Activated CD8-positive, alpha-beta memory T cell treated with anti-CD3 and anti-CD28 coated beads, Interleukin-2, amount 10 ng/mL, durations not matched to agents 7 days and 5 days (primary cell): ENCODE results near the gene NOMO2. TPM values are rescaled to one million over a fixed set of nuclear protein-coding genes. Genes with fewer than 3 reads are reported as not detected.
A peak's percentile ranks its signal among the peaks of the same experiment; 100 is the strongest.
"Not testable (repeated sequence)": the region's sequence is repeated elsewhere in the genome, so short reads cannot be mapped to it uniquely, and the experiment has no call there.

Experiments used
- ATAC-seq: fragments of 150-1000 bp; cut with Tn5 transposase; one replicate; pipeline ENCODE4 v1.10.0; 2021; ENCODE audit warnings: moderate library complexity
- CTCF ChIA-PET: fragments of 350-600 bp; sonication (Branson Sonifier 250); formaldehyde crosslinking; loops from one replicate; lab custom pipeline; 2021; ENCODE audit warnings: antibody characterized with exemption; lab: Charles Lee
- DNase-seq: peaks from one replicate; pipeline ENCODE4 v3.0.0-alpha.2; 2020
- H3K27ac Mint-ChIP-seq: one replicate; pipeline ENCODE4 v1.8.0; 2021; ENCODE audit warnings: mild to moderate bottlenecking, mixed read lengths
- H3K27me3 Mint-ChIP-seq: one replicate; pipeline ENCODE4 v1.8.0; 2021; ENCODE audit warnings: mixed read lengths
- H3K36me3 Mint-ChIP-seq: one replicate; pipeline ENCODE4 v1.8.0; 2021; ENCODE audit warnings: mild to moderate bottlenecking, mixed read lengths
- H3K4me1 Mint-ChIP-seq: one replicate; pipeline ENCODE4 v1.8.0; 2021; ENCODE audit warnings: mixed read lengths
- H3K4me3 Mint-ChIP-seq: one replicate; pipeline ENCODE4 v1.8.0; 2021; ENCODE audit warnings: mild to moderate bottlenecking, moderate library complexity, mixed read lengths
- H3K9me3 Mint-ChIP-seq: one replicate; pipeline ENCODE4 v1.8.0; 2022; ENCODE audit warnings: low read depth, mixed read lengths
- total RNA-seq, 2 experiments: library from RNA; stranded (reverse); gene quantifications; one replicate each; pipeline ENCODE4 v1.2.3, GENCODE V29; 2021

The NOMO2 gene, protein sequence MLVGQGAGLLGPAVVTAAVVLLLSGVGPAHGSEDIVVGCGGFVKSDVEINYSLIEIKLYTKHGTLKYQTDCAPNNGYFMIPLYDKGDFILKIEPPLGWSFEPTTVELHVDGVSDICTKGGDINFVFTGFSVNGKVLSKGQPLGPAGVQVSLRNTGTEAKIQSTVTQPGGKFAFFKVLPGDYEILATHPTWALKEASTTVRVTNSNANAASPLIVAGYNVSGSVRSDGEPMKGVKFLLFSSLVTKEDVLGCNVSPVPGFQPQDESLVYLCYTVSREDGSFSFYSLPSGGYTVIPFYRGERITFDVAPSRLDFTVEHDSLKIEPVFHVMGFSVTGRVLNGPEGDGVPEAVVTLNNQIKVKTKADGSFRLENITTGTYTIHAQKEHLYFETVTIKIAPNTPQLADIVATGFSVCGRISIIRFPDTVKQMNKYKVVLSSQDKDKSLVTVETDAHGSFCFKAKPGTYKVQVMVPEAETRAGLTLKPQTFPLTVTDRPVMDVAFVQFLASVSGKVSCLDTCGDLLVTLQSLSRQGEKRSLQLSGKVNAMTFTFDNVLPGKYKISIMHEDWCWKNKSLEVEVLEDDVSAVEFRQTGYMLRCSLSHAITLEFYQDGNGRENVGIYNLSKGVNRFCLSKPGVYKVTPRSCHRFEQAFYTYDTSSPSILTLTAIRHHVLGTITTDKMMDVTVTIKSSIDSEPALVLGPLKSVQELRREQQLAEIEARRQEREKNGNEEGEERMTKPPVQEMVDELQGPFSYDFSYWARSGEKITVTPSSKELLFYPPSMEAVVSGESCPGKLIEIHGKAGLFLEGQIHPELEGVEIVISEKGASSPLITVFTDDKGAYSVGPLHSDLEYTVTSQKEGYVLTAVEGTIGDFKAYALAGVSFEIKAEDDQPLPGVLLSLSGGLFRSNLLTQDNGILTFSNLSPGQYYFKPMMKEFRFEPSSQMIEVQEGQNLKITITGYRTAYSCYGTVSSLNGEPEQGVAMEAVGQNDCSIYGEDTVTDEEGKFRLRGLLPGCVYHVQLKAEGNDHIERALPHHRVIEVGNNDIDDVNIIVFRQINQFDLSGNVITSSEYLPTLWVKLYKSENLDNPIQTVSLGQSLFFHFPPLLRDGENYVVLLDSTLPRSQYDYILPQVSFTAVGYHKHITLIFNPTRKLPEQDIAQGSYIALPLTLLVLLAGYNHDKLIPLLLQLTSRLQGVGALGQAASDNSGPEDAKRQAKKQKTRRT
- 10 to 100 TPM; 81.3 to 95.9 TPM for total RNA-seq

DNA sequence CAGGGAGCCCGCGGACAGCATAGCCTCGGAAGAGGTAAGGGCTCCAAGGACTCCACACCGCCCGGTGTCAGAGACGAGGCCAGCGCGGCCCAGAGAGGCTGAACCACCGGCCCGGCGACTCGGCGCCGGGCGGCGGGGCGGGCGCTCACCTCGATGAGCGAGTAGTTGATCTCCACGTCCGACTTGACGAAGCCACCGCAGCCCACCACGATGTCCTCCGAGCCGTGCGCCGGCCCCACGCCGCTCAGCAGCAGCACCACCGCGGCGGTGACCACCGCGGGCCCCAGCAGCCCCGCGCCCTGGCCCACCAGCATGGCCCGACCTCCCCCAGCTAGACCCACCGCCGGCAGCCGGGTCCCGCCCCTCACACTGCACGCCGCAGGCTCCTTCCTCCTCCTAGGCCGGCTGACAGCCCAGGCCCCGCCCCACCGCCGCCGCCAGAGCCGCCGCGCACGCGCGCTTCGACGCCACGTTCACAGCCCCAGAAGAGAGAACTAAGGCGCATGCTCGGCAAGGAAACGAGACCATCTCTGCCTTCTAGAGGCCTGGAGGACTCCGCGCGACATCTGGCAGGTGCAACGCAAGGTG, at the start of gene NOMO2:
Gene NOMO2 (minus strand): TSS at position 371 of the 588 bp plus-strand sequence. CDS start 57 bp downstream, at position 314.
- Mint-ChIP-seq H3K4me1 (peaks cover 11% of the 10 kb centered on the region), H3K4me3 (peak within 1 kb of the TSS; percentile 71)
- H3K27me3 Mint-ChIP-seq, H3K36me3 Mint-ChIP-seq, H3K27ac Mint-ChIP-seq, CTCF ChIA-PET, H3K9me3 Mint-ChIP-seq: not testable (repeated sequence)
- DNase-seq (peak; percentile 94), ATAC-seq (peak; percentile 98)

DNA sequence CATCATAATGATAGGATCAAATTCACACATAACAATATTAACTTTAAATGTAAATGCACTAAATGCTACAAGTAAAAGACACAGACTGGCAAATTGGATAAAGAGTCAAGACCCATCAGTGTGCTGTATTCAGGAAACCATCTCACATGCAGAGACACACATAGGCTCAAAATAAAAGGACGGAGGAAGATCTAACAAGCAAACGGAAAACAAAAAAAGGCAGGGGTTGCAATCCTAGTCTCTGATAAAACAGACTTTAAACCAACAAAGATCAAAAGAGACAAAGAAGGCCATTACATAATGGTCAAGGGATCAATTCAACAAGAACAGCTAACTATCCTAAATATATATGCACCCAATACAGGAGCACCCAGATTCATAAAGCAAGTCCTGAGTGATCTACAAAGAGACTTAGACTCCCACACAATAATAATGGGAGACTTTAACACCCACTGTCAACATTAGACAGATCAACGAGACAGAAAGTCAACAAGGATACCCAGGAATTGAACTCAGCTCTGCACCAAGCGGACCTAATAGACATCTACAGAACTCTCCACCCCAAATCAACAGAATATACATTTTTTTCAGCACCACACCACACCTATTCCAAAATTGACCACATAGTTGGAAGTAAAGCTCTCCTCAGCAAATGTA, 48.4 kb upstream of the NOMO2 start:
- H3K36me3 Mint-ChIP-seq, CTCF ChIA-PET, H3K4me3 Mint-ChIP-seq, H3K27me3 Mint-ChIP-seq, DNase-seq, H3K9me3 Mint-ChIP-seq, H3K4me1 Mint-ChIP-seq, ATAC-seq, H3K27ac Mint-ChIP-seq: not testable (repeated sequence)

DNA sequence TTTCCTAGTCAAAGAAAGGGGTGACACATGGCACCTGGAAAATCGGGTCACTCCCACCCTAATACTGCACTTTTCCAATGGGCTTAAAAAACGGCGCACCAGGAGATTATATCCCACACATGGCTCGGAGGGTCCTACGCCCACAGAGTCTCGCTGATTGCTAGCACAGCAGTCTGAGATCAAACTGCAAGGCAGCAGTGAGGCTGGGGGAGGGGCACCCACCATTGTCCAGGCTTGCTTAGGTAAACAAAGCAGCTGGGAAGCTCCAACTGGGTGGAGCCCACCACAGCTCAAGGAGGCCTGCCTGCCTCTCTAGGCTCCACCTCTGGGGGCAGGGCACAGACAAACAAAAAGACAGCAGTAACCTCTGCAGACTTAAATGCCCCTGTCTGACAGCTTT, 46.4 kb upstream of the NOMO2 start:
- not testable (repeated sequence) for H3K27me3 Mint-ChIP-seq, ATAC-seq, H3K4me3 Mint-ChIP-seq

DNA sequence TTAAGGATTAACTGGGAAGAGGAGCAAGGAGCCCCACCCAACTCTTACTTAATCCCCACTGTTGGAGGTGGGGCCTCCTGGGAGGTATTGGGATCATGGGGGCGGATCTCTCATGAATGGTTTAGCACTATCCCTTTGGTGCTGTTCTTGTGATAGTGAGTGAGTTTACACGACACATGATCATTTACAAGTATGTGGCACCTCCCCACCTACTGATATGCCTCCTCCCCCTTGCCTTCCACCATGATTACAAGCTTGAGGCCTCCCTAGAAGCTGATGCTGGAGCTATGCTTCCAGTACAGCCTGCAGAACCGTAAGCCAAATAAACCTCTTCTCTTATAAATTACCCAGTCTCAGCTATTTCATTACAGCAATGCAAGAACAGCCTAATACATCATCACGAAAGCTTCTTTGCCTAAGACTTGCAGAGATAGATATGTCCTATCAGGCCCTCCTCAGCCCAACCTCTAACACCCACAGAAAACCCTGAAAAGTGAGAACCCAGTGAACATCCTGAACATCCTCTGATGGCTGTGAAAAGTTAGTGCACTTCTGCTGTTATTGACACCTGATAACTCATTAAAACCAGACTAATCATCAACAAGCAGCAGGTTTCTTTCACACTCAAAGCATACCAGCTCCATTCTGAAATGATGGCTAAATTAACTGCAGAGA, 41.8 kb upstream of the NOMO2 start:
- H3K9me3 Mint-ChIP-seq, H3K4me1 Mint-ChIP-seq, H3K27ac Mint-ChIP-seq, H3K27me3 Mint-ChIP-seq, H3K36me3 Mint-ChIP-seq, H3K4me3 Mint-ChIP-seq, DNase-seq, ATAC-seq, CTCF ChIA-PET: not testable (repeated sequence)

More for the DNA sequence above, 46.4 kb upstream of the NOMO2 start:
- H3K27ac Mint-ChIP-seq, DNase-seq, H3K36me3 Mint-ChIP-seq, H3K9me3 Mint-ChIP-seq, H3K4me1 Mint-ChIP-seq, CTCF ChIA-PET: not testable (repeated sequence)

DNA sequence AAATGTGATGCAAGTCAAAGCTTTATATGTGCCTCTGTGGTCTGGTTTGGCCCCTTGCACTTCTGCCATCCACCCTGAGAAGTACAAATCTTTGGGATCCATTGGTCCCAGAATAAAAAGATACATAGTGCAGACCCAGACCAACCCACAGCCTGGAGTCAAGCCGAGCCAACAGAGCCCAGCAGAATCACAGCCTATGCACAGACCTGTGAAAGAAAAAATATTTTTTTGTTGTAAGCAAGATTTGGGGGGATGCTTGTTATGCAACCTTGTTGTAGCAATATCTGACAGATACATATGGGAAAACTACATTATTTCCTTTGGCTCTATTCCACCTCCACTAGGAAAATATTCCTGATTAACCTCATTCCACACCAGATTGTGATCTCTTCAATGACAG, 36.7 kb upstream of the NOMO2 start:
- H3K9me3 Mint-ChIP-seq, H3K27me3 Mint-ChIP-seq, ATAC-seq: not testable (repeated sequence)

DNA sequence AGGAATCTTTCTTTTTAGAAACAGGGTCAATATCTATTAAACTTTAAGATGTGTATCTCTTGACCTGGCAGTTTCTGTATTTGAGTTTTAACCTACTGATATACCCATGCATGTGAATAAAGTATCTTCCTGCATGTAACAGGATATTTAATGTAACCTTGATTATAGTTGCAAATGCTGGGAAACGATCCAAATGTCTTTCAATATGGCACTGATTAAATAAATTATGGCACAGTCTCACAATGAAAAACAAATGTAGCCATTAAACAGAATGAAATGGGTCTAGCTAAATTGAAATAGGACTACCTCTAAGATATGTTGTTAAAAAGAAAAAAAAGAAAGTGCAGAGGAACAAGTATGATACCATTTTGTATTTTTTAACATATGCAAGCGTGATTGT, 35.8 kb upstream of the NOMO2 start:
- H3K4me1 Mint-ChIP-seq, DNase-seq, H3K4me3 Mint-ChIP-seq, H3K27ac Mint-ChIP-seq, H3K36me3 Mint-ChIP-seq, H3K9me3 Mint-ChIP-seq, CTCF ChIA-PET, H3K27me3 Mint-ChIP-seq, ATAC-seq: not testable (repeated sequence)

More for the DNA sequence above, 36.7 kb upstream of the NOMO2 start:
- CTCF ChIA-PET, H3K4me1 Mint-ChIP-seq, DNase-seq, H3K27ac Mint-ChIP-seq, H3K36me3 Mint-ChIP-seq, H3K4me3 Mint-ChIP-seq: not testable (repeated sequence)

DNA sequence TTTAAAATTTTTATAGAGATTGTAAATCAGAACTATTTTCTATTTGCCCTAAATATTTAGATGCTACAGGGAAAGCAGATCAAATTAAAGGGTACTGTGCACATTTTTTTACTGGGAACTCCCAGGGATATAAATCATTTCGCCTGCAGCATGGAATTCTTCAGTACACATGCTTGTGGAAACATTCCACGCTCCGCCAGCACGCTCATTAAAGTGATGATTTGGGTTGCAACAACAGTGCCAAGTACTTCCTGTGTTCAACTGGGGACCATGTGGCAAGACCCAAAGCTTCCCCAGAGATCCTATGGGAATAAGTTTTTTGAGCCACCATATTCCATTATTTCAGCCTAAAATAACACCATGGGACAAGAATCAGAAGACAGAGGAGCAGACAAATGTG, 35.4 kb upstream of the NOMO2 start:
- H3K4me3 Mint-ChIP-seq, H3K27me3 Mint-ChIP-seq, DNase-seq, H3K9me3 Mint-ChIP-seq, H3K27ac Mint-ChIP-seq, ATAC-seq, CTCF ChIA-PET, H3K36me3 Mint-ChIP-seq, H3K4me1 Mint-ChIP-seq: not testable (repeated sequence)

DNA sequence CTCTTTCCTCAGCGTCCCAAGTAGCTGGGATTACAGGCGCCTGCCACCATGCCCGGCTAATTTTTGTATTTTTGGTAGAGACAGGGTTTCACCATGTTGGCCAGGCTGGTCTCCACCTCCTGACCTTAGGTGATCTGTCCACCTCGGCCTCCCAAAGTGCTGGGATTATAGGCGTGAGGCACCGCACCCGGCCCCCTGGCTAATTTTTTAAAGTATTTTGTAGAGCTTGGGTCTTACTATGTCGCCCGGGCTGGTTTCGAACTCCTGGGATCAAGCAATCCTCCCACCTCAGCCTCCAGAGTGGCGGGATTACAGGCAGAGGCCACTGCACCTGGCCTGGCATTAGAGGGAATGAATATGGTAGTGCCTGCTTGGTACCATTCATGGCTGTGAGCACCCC, 33.9 kb upstream of the NOMO2 start:
- H3K4me3 Mint-ChIP-seq, H3K36me3 Mint-ChIP-seq: not testable (repeated sequence)

DNA sequence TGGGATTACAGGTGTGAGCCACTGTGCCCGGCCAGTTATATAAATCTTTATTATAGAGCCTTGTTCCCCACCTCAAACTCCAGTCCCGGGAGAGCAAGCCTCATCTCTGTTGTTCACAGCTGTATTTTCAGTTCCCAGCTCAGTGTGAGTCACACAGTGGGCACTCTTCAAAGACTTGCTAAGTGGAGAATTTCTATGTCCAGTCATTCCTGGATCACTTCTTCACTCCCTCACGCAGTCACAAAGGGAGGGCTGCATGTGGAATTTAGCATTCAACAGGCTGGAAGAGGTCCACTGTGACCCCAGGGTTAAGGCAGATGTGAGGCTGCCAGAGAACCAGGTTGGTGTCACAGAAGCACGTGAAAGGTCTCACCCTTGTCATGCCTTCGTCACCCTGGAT, 33.0 kb upstream of the NOMO2 start:
- H3K36me3 Mint-ChIP-seq, H3K4me1 Mint-ChIP-seq, DNase-seq, H3K27me3 Mint-ChIP-seq, CTCF ChIA-PET, H3K4me3 Mint-ChIP-seq, ATAC-seq, H3K27ac Mint-ChIP-seq, H3K9me3 Mint-ChIP-seq: not testable (repeated sequence)

More for the DNA sequence above, 33.9 kb upstream of the NOMO2 start:
- H3K4me1 Mint-ChIP-seq, CTCF ChIA-PET, H3K9me3 Mint-ChIP-seq, ATAC-seq, H3K27ac Mint-ChIP-seq, H3K27me3 Mint-ChIP-seq, DNase-seq: not testable (repeated sequence)

DNA sequence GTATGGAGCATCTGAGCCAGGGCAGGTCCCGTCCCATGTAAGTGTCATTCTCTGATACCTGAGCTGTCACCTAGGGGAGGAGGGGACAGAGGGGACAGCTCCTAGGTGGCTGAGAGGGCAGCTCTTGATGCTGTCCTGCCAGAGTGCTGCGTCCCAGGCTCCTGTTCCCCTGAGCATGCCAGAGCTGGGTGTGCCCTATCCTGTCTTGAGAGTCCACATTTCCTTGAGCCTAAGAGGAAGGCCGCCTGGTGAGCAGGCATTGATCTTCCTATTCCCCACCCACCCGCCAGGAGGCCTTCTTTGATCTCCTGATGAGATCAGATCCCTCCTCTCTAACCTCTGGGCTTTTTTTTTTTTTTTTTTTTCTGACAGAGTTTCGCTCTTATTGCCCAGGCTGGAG, 32.0 kb upstream of the NOMO2 start:
- H3K36me3 Mint-ChIP-seq, ATAC-seq, CTCF ChIA-PET, H3K4me1 Mint-ChIP-seq, H3K9me3 Mint-ChIP-seq, H3K4me3 Mint-ChIP-seq, DNase-seq, H3K27me3 Mint-ChIP-seq, H3K27ac Mint-ChIP-seq: not testable (repeated sequence)

DNA sequence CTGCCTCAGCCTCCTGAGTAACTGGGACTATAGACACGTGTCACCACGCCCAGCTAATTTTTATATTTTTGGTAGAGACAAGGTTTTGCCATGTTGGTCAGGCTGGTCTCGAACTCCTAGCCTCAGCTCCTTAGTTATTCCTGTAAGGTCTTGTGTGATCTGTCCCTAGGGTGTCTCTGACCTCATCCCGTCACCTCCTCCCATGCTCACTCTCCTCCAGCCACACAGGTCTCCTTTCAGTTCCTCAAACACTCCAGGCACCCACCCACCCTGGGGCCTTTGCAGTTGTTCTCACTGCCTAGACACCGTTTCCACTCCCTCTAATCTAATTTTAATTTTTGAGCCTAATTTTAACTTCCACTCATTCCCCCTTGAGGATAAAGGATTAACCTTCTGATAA, 31.1 kb upstream of the NOMO2 start:
- DNase-seq, CTCF ChIA-PET, H3K27ac Mint-ChIP-seq, H3K4me1 Mint-ChIP-seq, H3K9me3 Mint-ChIP-seq, H3K4me3 Mint-ChIP-seq, H3K36me3 Mint-ChIP-seq, ATAC-seq, H3K27me3 Mint-ChIP-seq: not testable (repeated sequence)

DNA sequence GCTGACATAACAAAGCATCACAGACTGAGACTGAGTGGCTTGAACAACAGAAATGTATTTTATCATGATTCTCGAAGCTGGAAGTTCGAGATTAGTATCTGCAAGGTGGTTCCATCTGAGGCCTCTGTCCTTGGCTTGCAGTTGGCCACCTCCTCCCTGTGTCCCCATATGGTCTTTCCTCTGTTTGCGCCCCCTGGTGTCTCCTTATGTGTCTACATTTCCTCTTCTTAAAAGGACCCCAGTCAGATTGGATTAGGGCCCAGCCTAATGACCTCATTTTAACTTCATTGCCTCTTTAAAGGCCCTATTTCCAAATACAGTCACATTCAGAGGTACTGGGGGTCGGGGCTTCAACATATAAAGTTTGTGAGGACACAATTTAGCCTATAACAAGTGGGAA, 30.0 kb upstream of the NOMO2 start:
- CTCF ChIA-PET, H3K4me3 Mint-ChIP-seq, H3K4me1 Mint-ChIP-seq, H3K36me3 Mint-ChIP-seq, H3K27ac Mint-ChIP-seq, H3K27me3 Mint-ChIP-seq, H3K9me3 Mint-ChIP-seq: not testable (repeated sequence)
- ATAC-seq (peak; percentile 76), DNase-seq (peak; percentile 58)
